GM12865 (cell line): ENCODE results near the gene TCF23.

Source experiments
- DNase-seq: peaks from one replicate; pipeline ENCODE4 v3.0.0; 2010; ENCODE audit warnings: low read depth
- H3K4me3 ChIP-seq: 2 replicates; pipeline ENCODE4 v1.5.1; 2011; ENCODE audit warnings: mild to moderate bottlenecking, low read depth, low read length, control low read depth
- CTCF ChIP-seq: IDR thresholded peaks from 2 replicates; pipeline ENCODE4 v1.5.1; 2011; ENCODE audit warnings: low read length, control low read depth, low read depth, inconsistent platforms; ENCODE audit not compliant: insufficient read depth; ENCODE audit errors: missing control alignments

TCF23 gene

GRCh38 chr2:27206346-27206745, 57.5 kb downstream of the TCF23 start:
- H3K4me3 ChIP-seq: no peak overlapping the region
- TF ChIP-seq CTCF: no peak
- no peak for DNase-seq
